GM12878 (cell line): ENCODE measurements around the gene MRPL37. TPM values are rescaled to one million over a fixed set of nuclear protein-coding genes. Genes with fewer than 3 reads are reported as not detected.

ENCODE experiments used
- ATAC-seq: fragments of 200-7000 bp; cut with Tn5 transposase; 3 replicates; pipeline ENCODE4 v1.9.1; 2020; ENCODE audit warnings: mild to moderate bottlenecking, moderate library complexity
- BruUV-seq: library from RNA; stranded (reverse); fragments of 400-500 nt; replicated peaks from 2 replicates; lab custom pipeline; 2021; lab: Mats Ljungman, UMichigan
- CTCF ChIA-PET: fragments of 300-600 bp; sonication (Branson Sonifier 250); formaldehyde crosslinking; extraction: SDS; loops from one replicate; lab custom pipeline; 2021; ENCODE audit warnings: inconsistent platforms; lab: Yijun Ruan, JAX
- POLR2A ChIA-PET: fragments of 350-600 bp; formaldehyde crosslinking; extraction: SDS; loops from one replicate; lab custom pipeline; 2021; ENCODE audit warnings: inconsistent platforms; lab: Charles Lee
- RAD21 ChIA-PET: fragments of 300-600 bp; sonication (Branson Sonifier 250); formaldehyde crosslinking; loops from one replicate; lab custom pipeline; 2023; ENCODE audit warnings: antibody characterized with exemption; ENCODE audit not compliant: unreplicated experiment; lab: Charles Lee
- SMC1A ChIA-PET: fragments of 300-600 bp; sonication (Branson Sonifier 250); formaldehyde crosslinking; loops from one replicate; lab custom pipeline; 2023; ENCODE audit not compliant: unreplicated experiment, uncharacterized antibody; lab: Charles Lee
- DNase-seq: peaks from one replicate; pipeline ENCODE4 v3.0.0-alpha.2; 2011; ENCODE audit warnings: low read depth, low spot score
- FAIRE-seq: peaks from 3 replicates; lab custom pipeline; 2011; peaks lifted over from hg19 to GRCh38; lab: Jason Lieb, UNC
- H2AFZ ChIP-seq: 2 replicates; pipeline ENCODE4 v1.6.0; 2011; ENCODE audit warnings: low read depth, low read length, control low read depth; ENCODE audit not compliant: control insufficient read depth
- H3K27ac ChIP-seq: 2 replicates; pipeline ENCODE4 v1.5.1; 2011; ENCODE audit warnings: control low read depth; ENCODE audit not compliant: control insufficient read depth, insufficient read depth
- H3K27me3 ChIP-seq, 2 experiments: replicated peaks in 1 of 2; 2 replicates each; pipeline versions ENCODE4 v1.6.0 to v1.6.1; 2011; ENCODE audit warnings: low read length in 1 of 2; ENCODE audit not compliant: control insufficient read depth in 2 of 2, insufficient read depth in 2 of 2
- H3K36me3 ChIP-seq, 2 experiments: 2 replicates each; pipeline ENCODE4 v1.5.1; 2011; ENCODE audit warnings: low read length in 1 of 2; ENCODE audit not compliant: control insufficient read depth in 2 of 2, insufficient read depth in 2 of 2
- H3K4me1 ChIP-seq: 2 replicates; pipeline ENCODE4 v1.6.1; 2011; ENCODE audit warnings: mild to moderate bottlenecking, low read length, moderate library complexity, mixed read lengths; ENCODE audit not compliant: control insufficient read depth, insufficient read depth
- H3K4me2 ChIP-seq: 2 replicates; pipeline ENCODE4 v1.6.0; 2011; ENCODE audit warnings: control low read depth; ENCODE audit not compliant: control insufficient read depth, insufficient read depth
- H3K4me3 ChIP-seq: fragments of 200-600 bp; sonication (generic); 2 replicates; pipeline ENCODE4 v1.5.1; 2016
- H3K79me2 ChIP-seq: 2 replicates; pipeline ENCODE4 v1.6.0; 2011; ENCODE audit warnings: low read length; ENCODE audit not compliant: control insufficient read depth, insufficient read depth
- H3K9ac ChIP-seq: 2 replicates; pipeline ENCODE4 v1.8.0; 2011; ENCODE audit warnings: low read length, control low read depth, mixed read lengths; ENCODE audit not compliant: control insufficient read depth, insufficient read depth
- H3K9me3 ChIP-seq: replicated peaks from 3 replicates; pipeline ENCODE4 v1.5.1; 2011; ENCODE audit warnings: mild to moderate bottlenecking, low read length; ENCODE audit not compliant: control insufficient read depth, insufficient read depth
- H4K20me1 ChIP-seq: 2 replicates; pipeline ENCODE4 v1.6.0; 2011; ENCODE audit not compliant: control insufficient read depth, insufficient read depth
- CHD1 ChIP-seq: IDR thresholded peaks from 2 replicates; pipeline ENCODE4 v1.6.1; 2012; ENCODE audit warnings: low read depth, low read length, improper control_type of control experiment
- E2F8 ChIP-seq: fragments of 450-650 bp; IDR thresholded peaks from 2 replicates; pipeline ENCODE4 v1.6.1; 2018; ENCODE audit warnings: mild to moderate bottlenecking, low read depth, moderate library complexity; ENCODE audit not compliant: partially characterized antibody
- HDGF ChIP-seq: fragments of 450-650 bp; IDR thresholded peaks from 2 replicates; pipeline ENCODE4 v1.6.1; 2016; ENCODE audit warnings: antibody characterized with exemption
- JUNB ChIP-seq: IDR thresholded peaks from 2 replicates; pipeline ENCODE4 v1.6.1; 2016; ENCODE audit warnings: antibody characterized with exemption, mild to moderate bottlenecking
- MAX ChIP-seq: IDR thresholded peaks from 2 replicates; pipeline ENCODE4 v1.6.1; 2012; ENCODE audit warnings: low read depth, low read length, improper control_type of control experiment
- NR2C2 ChIP-seq: IDR thresholded peaks from 2 replicates; pipeline ENCODE4 v1.6.1; 2011; ENCODE audit warnings: borderline replicate concordance, low read depth; ENCODE audit not compliant: control insufficient read depth, insufficient read length
- POLR2AphosphoS5 ChIP-seq: IDR thresholded peaks from 2 replicates; pipeline ENCODE4 v1.6.1; 2011; ENCODE audit warnings: mild to moderate bottlenecking, low read length, inconsistent platforms
- POU2F2 ChIP-seq: IDR thresholded peaks from 3 replicates; pipeline ENCODE4 v1.6.1; 2011; ENCODE audit warnings: low read depth, mild to moderate bottlenecking, low read length, borderline replicate concordance
- RAD51 ChIP-seq: fragments of 450-650 bp; IDR thresholded peaks from 2 replicates; pipeline ENCODE4 v1.6.1; 2016; ENCODE audit warnings: moderate library complexity, mild to moderate bottlenecking, inconsistent platforms
- RUNX3 ChIP-seq: IDR thresholded peaks from 2 replicates; pipeline ENCODE4 v1.6.1; 2012; ENCODE audit warnings: low read length, inconsistent platforms
- SMAD1 ChIP-seq: fragments of 450-650 bp; IDR thresholded peaks from 2 replicates; pipeline ENCODE4 v1.6.1; 2018; ENCODE audit warnings: mild to moderate bottlenecking, low read depth; ENCODE audit not compliant: partially characterized antibody
- SUZ12 ChIP-seq: fragments of 200-600 bp; sonication (generic); IDR thresholded peaks from one replicate; pipeline ENCODE4 v1.6.1; 2018; ENCODE audit warnings: antibody characterized with exemption, mild to moderate bottlenecking; ENCODE audit not compliant: unreplicated experiment
- TCF3 ChIP-seq: IDR thresholded peaks from 2 replicates; pipeline ENCODE4 v1.6.1; 2012; ENCODE audit warnings: low read depth, mild to moderate bottlenecking, low read length, borderline replicate concordance; ENCODE audit not compliant: insufficient read depth
- YY1 ChIP-seq: IDR thresholded peaks from 2 replicates; pipeline ENCODE4 v1.6.1; 2011; ENCODE audit warnings: low read depth, mild to moderate bottlenecking, low read length
- ZNF384 ChIP-seq: IDR thresholded peaks from 2 replicates; pipeline ENCODE4 v1.6.1; 2012; ENCODE audit warnings: low read depth, mild to moderate bottlenecking, low read length, improper control_type of control experiment, borderline replicate concordance
- WGBS: methylation state at CpG from one replicate; pipeline ENCODE4 v1.1.6; 2016; ENCODE audit warnings: low lambda C conversion rate; ENCODE audit not compliant: insufficient replicate concordance, insufficient coverage; ENCODE audit errors: missing lambda C conversion rate; 5-methylcytosine and 5-hydroxymethylcytosine counted together
- in situ Hi-C: fragments of 300-500 bp; cut with MboI; formaldehyde crosslinking; loops from 9 replicates; pipeline ENCODE4 v1.14.3; 2018; ENCODE audit warnings: mixed read lengths
- intact Hi-C: fragments of 100-400 bp; cut with micrococcal nuclease; formaldehyde crosslinking; loops from one replicate; pipeline ENCODE4 v1.14.2; 2022; ENCODE audit not compliant: unreplicated experiment
- polyA plus RNA-seq, 11 experiments: library from polyadenylated mRNA; depleted of rRNA in 4 of 11; unstranded in 6 of 11; stranded (reverse) in 5 of 11; fragments of >200 nt; fragmentation: Nextera tagmentation in 4 of 11; fragmentation: Illumina TruSeq in 1 of 11; extraction: Ambion mirVana in 4 of 11; extraction: Trizol in 1 of 11; gene quantifications; 1 replicate in 1 of 11; 2 replicates in 10 of 11; pipeline versions ENCODE4 v1.2.1 to v1.2.3, GENCODE V29; 2011 to 2016; ENCODE audit warnings: inconsistent platforms in 2 of 11, missing spikeins in 2 of 11, low read depth in 1 of 11
- total RNA-seq, 4 experiments: library from RNA; depleted of rRNA in 3 of 4; stranded (reverse); fragments of >200 nt in 3 of 4; fragmentation: Illumina TruSeq in 1 of 4; extraction: Trizol in 1 of 4; gene quantifications; 2 replicates each; pipeline versions ENCODE4 v1.2.1 to v1.2.3, GENCODE V29; 2013 to 2021
- TF ChIP-seq, protein P1 (sequence below): fragments of 450-650 bp; conservative IDR thresholded peaks from 2 replicates; pipeline ENCODE4 v1.6.1; 2017; ENCODE audit warnings: mild to moderate bottlenecking, moderate library complexity
- TF ChIP-seq, protein P2 (sequence below): fragments of 150-350 bp; IDR thresholded peaks from 2 replicates; pipeline ENCODE4 v1.6.1; 2016; ENCODE audit warnings: low read depth, low read length

MRPL37 gene
- total and polyA plus RNA-seq, 10 of the 15 experiments (the other 5 are each of a cell fraction or from before 2014, with no cell fraction given): 41.4 to 217 (median 159) TPM

- FAIRE-seq: no peak
- Histone ChIP-seq H3K9me3 (no peaks in the 10 kb centered on the region), H3K36me3 (peaks cover 0 to 3% of the 10 kb centered on the region in 2 experiments; a peak in 2 of 4 replicates), H3K27ac (no peak overlapping the region), H3K4me3 (no peak overlapping the region), H3K9ac (no peak overlapping the region), H3K4me1 (no peaks in the 10 kb centered on the region), H3K79me2 (no peaks in the 10 kb centered on the region), H3K27me3 (no peaks in the 10 kb centered on the region), H3K4me2 (no peak overlapping the region), H4K20me1 (no peaks in the 10 kb centered on the region; the same call in 1 of the 2 replicates), H2AFZ (no peak overlapping the region)
- no peak for DNase-seq
- no TSS peak for BruUV-seq
- SMC1A ChIA-PET: no interaction called here
- in situ Hi-C loops (no loop called here), intact Hi-C loops (no loop called here)
- RAD21 ChIA-PET: no interaction called here
- no peak for ATAC-seq
- WGBS: 83% methylated on average over 8 of the region's 8 CpGs
- CTCF ChIA-PET: no interaction called here
- POLR2A ChIA-PET: no interaction called here
- TF ChIP-seq CHD1: no peak
- no peak for TF ChIP-seq POLR2AphosphoS5
- no peak for TF ChIP-seq POU2F2
- no peak for TF ChIP-seq E2F8
- no peak for TF ChIP-seq MAX
- TF ChIP-seq YY1: no peak
- TF ChIP-seq, protein P1, sequence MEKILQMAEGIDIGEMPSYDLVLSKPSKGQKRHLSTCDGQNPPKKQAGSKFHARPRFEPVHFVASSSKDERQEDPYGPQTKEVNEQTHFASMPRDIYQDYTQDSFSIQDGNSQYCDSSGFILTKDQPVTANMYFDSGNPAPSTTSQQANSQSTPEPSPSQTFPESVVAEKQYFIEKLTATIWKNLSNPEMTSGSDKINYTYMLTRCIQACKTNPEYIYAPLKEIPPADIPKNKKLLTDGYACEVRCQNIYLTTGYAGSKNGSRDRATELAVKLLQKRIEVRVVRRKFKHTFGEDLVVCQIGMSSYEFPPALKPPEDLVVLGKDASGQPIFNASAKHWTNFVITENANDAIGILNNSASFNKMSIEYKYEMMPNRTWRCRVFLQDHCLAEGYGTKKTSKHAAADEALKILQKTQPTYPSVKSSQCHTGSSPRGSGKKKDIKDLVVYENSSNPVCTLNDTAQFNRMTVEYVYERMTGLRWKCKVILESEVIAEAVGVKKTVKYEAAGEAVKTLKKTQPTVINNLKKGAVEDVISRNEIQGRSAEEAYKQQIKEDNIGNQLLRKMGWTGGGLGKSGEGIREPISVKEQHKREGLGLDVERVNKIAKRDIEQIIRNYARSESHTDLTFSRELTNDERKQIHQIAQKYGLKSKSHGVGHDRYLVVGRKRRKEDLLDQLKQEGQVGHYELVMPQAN: no peak
- no peak for TF ChIP-seq JUNB
- TF ChIP-seq SMAD1: no peak
- TF ChIP-seq NR2C2: no peak
- TF ChIP-seq ZNF384: no peak
- TF ChIP-seq, protein P2, sequence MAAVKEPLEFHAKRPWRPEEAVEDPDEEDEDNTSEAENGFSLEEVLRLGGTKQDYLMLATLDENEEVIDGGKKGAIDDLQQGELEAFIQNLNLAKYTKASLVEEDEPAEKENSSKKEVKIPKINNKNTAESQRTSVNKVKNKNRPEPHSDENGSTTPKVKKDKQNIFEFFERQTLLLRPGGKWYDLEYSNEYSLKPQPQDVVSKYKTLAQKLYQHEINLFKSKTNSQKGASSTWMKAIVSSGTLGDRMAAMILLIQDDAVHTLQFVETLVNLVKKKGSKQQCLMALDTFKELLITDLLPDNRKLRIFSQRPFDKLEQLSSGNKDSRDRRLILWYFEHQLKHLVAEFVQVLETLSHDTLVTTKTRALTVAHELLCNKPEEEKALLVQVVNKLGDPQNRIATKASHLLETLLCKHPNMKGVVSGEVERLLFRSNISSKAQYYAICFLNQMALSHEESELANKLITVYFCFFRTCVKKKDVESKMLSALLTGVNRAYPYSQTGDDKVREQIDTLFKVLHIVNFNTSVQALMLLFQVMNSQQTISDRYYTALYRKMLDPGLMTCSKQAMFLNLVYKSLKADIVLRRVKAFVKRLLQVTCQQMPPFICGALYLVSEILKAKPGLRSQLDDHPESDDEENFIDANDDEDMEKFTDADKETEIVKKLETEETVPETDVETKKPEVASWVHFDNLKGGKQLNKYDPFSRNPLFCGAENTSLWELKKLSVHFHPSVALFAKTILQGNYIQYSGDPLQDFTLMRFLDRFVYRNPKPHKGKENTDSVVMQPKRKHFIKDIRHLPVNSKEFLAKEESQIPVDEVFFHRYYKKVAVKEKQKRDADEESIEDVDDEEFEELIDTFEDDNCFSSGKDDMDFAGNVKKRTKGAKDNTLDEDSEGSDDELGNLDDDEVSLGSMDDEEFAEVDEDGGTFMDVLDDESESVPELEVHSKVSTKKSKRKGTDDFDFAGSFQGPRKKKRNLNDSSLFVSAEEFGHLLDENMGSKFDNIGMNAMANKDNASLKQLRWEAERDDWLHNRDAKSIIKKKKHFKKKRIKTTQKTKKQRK: no peak
- TF ChIP-seq RUNX3: no peak
- TF ChIP-seq TCF3: no peak
- no peak for TF ChIP-seq HDGF
- no peak for TF ChIP-seq SUZ12
- no peak for TF ChIP-seq RAD51
These were observed 65.2 kb downstream of the MRPL37 start for GRCh38 chr1:54265126-54265525.
